Omental fat pad (tissue), 4 donors: ENCODE data around the gene DDX43. TPM values are rescaled to one million over a fixed set of nuclear protein-coding genes. Genes with fewer than 3 reads are reported as not detected.
"Not testable (repeated sequence)": the region's sequence is repeated elsewhere in the genome, so short reads cannot be mapped to it uniquely, and the experiment has no call there.

Experiments used
- ATAC-seq: fragments of 150-250 bp; one replicate; pipeline ENCODE4 v1.9.1; 2016; ENCODE audit warnings: mild to moderate bottlenecking, moderate library complexity; ENCODE audit not compliant: low FRiP score
- DNase-seq: peaks from one replicate; pipeline ENCODE4 v3.0.0-alpha.2; 2019; ENCODE audit warnings: low spot score
- total RNA-seq, 4 donors: library from RNA; depleted of rRNA; stranded (reverse); fragments of >200 nt; gene quantifications; one replicate each; pipeline ENCODE4 v1.1.0, GENCODE V29; 2016
- TF ChIP-seq, protein P1 (sequence below), 3 donors: fragments of 450-650 bp; IDR thresholded peaks; one replicate each; pipeline ENCODE4 v1.5.1; 2016 to 2017; ENCODE audit warnings: antibody characterized with exemption in 3 of 3, mild to moderate bottlenecking in 3 of 3, moderate library complexity in 2 of 3

The DDX43 gene
- total RNA-seq, 4 donors from 2014 or later: 1.6 to 10.7 (median 1.8) TPM

DNA sequence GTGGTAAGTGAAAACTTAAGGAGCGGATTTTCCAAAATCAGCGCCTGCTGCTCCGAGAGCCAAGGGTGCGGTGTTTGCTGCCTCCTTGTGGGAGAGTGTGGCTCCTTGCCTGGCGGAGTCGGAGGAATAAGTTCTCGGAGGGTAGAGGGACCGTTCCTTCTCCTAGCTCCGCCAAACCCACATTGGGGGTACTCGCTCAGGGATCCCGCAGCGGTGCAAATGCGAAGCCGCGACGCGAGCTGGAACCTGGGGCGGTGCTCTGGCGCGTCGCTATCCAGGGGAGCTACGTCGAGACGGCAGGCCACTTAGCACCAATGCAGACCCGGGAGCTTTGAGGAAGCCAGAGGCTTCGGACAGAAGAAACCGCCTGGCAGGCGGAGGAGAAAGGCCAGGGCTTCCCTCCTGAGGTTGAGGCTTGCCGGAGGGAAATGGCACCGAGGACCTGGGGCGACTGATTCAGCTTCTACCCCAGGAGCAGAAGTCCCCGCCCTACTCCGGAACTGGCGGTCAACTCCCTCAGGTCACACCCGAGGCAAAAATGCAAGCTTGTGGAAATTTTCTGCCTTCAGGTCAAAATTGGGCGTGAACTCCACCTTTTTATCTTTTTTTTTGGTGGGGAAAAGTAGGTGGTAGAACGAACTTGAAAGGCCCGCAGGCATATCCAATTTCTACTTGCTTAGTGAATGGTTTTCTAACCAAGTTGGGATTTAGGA lies 5.7 kb upstream of the DDX43 start:
- peak; percentile 91 for ATAC-seq
- TF ChIP-seq, protein P1, sequence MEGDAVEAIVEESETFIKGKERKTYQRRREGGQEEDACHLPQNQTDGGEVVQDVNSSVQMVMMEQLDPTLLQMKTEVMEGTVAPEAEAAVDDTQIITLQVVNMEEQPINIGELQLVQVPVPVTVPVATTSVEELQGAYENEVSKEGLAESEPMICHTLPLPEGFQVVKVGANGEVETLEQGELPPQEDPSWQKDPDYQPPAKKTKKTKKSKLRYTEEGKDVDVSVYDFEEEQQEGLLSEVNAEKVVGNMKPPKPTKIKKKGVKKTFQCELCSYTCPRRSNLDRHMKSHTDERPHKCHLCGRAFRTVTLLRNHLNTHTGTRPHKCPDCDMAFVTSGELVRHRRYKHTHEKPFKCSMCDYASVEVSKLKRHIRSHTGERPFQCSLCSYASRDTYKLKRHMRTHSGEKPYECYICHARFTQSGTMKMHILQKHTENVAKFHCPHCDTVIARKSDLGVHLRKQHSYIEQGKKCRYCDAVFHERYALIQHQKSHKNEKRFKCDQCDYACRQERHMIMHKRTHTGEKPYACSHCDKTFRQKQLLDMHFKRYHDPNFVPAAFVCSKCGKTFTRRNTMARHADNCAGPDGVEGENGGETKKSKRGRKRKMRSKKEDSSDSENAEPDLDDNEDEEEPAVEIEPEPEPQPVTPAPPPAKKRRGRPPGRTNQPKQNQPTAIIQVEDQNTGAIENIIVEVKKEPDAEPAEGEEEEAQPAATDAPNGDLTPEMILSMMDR (IDR thresholded peaks at IDR 0.05): peak in 1 of 3 donors; percentile 22

DNA sequence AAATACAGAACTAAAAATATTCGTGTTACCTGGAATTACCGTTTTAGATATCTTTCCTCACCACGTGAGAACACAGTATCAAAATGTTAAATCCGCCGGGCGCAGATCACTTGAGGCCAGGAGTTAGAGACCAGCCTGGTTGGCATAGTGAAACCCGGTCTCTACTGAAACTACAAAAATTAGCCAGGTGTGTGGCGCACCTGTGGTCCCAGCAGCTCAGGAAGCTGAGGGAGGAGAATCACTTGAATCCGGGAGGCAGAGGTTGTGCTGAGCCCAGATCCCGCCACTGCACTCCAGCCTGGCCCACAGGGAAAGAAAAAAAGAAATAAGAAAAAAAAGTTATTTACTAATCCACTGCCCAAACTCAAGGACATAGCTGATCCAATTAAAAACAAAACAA lies 4.8 kb upstream of the DDX43 start:
- TF ChIP-seq, protein P1 (IDR thresholded peaks at IDR 0.05): no peak
- ATAC-seq (no peak), DNase-seq (no peak)

More for the DNA sequence above, 5.7 kb upstream of the DDX43 start:
- no peak for DNase-seq

DNA sequence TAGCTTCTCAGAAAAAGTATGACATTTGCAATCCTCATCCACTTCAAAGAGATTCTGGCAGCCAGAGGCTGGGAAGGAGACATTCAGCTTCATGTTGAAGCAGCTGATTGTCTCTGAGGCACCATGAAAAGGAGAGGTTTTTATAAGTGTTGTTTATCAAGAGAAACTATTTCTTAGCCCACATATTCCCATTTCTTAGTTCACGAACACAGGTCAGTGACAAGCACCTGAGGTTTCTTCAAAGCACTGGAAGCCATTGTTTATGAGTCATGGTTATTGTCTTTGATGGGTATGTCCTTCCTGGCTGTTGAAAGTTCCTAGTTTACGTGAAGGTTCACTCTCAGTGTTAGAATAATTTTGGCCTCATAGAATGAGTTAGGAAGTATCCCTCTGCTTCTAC lies 3.0 kb upstream of the DDX43 start:
- no peak for ATAC-seq
- TF ChIP-seq, protein P1 (IDR thresholded peaks at IDR 0.05): no peak
- DNase-seq: no peak

DNA sequence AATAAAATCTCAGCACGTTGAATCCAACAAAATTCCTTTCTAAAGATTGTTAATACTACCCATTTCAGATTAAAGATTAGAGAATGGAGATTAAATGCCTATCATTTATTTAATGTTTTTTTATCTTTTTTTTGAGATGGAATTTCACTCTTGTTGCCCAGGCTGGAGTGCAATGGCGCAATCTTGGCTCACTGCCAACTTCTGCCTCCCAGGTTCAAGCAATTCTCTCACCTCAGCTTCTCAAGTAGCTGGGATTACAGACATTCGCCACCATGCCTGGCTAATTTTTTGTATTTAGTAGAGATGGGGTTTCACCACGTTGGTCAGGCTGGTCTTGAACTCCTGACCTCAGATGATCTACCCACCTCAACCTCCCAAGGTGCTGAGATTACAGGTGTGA lies 2.4 kb upstream of the DDX43 start:
- not testable (repeated sequence) for DNase-seq, ATAC-seq

DNA sequence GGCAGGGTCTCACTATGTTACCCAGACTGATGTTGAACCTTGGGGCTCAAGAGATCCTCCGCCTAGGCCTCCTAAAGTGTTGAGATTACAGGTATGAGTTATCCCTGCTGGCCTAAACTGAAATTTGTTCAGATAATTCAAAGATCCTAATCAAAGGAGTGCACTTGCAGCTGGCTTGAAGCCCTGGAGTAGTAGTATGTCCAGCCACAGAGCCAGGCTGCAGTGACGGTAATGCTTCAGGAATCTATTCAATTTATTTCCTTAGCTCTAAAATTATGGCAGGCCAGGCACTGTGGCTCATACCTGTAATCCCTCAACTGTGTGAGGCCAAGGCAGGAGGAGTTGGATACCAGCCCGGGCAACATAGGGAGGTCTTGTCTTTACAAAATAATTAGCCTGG lies 1.4 kb upstream of the DDX43 start:
- DNase-seq: no peak
- TF ChIP-seq, protein P1 (IDR thresholded peaks at IDR 0.05): no peak
- no peak for ATAC-seq

DNA sequence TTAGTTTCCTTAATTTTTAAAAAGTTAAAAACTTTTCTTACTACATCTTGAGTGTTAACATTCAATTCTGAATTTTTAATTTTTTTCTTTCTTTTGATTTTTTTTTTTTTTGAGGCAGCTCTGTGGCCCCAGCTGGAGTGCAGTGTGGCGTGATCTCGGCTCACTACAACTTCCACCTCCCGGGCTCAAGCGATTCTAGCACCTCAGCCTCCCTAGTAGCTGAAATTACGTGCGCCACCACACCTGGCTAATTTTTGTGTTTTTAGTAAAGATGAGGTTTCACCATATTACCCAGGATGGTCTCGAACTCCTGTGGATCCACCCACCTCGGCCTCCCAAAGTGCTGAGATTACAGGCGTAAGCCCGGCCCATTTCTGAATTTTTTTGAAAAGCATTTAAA lies 1.2 kb downstream of the DDX43 start:
- DNase-seq (no peak), ATAC-seq (no peak)
- TF ChIP-seq, protein P1 (IDR thresholded peaks at IDR 0.05): no peak

DNA sequence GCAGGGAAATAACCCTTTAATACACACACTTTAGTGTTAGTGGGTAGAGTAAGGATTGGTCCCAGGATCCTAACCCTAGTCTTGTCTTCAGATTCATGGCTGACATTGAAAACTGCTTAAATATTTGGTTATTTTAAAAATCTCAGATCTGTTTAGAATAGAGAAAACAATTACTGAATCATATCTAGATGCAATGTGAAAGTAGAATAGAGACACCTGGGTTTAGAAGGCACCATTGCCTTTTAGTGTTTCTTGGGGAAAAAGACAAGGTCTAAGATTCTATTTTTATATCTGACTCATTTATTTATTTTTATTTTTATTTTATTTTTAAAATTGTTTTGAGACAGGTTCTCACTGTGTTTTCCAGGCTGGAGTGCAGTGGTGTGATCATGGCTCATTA lies 6.0 kb downstream of the DDX43 start:
- ATAC-seq (no peak), DNase-seq (no peak)
- TF ChIP-seq, protein P1 (IDR thresholded peaks at IDR 0.05): no peak
